Measurements from ENCODE around the gene RAB9A.

DNA sequence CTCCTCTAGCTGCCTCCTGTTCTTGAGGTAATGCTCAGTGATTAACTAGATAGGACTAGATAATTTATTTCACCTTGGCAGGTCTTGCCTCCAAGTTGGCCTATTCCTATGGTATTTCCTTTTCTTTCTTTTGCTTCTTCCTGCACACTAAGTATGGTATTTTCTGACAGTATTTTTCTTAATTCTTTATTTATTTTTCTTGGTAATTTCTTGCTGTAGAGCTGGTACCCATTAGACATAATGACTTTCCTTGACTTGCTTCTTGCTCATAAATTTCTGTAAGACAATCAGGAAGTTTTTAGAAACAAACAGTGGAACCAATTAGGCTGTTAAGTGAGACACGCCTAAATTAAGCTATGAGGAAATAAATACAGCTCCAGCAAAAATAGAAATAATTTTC, 9.5 kb downstream of the RAB9A start:
- TF ChIP-seq TEAD4 (IDR thresholded peaks at IDR 0.05; ENCODE audit: borderline replicate concordance, insufficient read depth) (no peak), GABPA (IDR thresholded peaks at IDR 0.05; ENCODE audit: low read depth) (no peak), EP300 (IDR thresholded peaks at IDR 0.05; ENCODE audit: borderline replicate concordance in 1 of 2, low read depth in 1 of 2, low read length in 1 of 2) (no peak), EZH2phosphoT487 (IDR thresholded peaks at IDR 0.05; ENCODE audit: borderline replicate concordance, low read depth) (no peak), RFX5 (IDR thresholded peaks at IDR 0.05; ENCODE audit: low read length) (no peak), POLR2AphosphoS5 (IDR thresholded peaks at IDR 0.05; ENCODE audit: low read depth, low read length) (no peak)
- TF ChIP-seq, protein P1, sequence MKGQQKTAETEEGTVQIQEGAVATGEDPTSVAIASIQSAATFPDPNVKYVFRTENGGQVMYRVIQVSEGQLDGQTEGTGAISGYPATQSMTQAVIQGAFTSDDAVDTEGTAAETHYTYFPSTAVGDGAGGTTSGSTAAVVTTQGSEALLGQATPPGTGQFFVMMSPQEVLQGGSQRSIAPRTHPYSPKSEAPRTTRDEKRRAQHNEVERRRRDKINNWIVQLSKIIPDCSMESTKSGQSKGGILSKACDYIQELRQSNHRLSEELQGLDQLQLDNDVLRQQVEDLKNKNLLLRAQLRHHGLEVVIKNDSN (IDR thresholded peaks at IDR 0.05; ENCODE audit: borderline replicate concordance, low read depth): no peak
- TF ChIP-seq, protein P2, sequence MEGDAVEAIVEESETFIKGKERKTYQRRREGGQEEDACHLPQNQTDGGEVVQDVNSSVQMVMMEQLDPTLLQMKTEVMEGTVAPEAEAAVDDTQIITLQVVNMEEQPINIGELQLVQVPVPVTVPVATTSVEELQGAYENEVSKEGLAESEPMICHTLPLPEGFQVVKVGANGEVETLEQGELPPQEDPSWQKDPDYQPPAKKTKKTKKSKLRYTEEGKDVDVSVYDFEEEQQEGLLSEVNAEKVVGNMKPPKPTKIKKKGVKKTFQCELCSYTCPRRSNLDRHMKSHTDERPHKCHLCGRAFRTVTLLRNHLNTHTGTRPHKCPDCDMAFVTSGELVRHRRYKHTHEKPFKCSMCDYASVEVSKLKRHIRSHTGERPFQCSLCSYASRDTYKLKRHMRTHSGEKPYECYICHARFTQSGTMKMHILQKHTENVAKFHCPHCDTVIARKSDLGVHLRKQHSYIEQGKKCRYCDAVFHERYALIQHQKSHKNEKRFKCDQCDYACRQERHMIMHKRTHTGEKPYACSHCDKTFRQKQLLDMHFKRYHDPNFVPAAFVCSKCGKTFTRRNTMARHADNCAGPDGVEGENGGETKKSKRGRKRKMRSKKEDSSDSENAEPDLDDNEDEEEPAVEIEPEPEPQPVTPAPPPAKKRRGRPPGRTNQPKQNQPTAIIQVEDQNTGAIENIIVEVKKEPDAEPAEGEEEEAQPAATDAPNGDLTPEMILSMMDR (IDR thresholded peaks at IDR 0.05): no peak
- TF ChIP-seq, protein P3, sequence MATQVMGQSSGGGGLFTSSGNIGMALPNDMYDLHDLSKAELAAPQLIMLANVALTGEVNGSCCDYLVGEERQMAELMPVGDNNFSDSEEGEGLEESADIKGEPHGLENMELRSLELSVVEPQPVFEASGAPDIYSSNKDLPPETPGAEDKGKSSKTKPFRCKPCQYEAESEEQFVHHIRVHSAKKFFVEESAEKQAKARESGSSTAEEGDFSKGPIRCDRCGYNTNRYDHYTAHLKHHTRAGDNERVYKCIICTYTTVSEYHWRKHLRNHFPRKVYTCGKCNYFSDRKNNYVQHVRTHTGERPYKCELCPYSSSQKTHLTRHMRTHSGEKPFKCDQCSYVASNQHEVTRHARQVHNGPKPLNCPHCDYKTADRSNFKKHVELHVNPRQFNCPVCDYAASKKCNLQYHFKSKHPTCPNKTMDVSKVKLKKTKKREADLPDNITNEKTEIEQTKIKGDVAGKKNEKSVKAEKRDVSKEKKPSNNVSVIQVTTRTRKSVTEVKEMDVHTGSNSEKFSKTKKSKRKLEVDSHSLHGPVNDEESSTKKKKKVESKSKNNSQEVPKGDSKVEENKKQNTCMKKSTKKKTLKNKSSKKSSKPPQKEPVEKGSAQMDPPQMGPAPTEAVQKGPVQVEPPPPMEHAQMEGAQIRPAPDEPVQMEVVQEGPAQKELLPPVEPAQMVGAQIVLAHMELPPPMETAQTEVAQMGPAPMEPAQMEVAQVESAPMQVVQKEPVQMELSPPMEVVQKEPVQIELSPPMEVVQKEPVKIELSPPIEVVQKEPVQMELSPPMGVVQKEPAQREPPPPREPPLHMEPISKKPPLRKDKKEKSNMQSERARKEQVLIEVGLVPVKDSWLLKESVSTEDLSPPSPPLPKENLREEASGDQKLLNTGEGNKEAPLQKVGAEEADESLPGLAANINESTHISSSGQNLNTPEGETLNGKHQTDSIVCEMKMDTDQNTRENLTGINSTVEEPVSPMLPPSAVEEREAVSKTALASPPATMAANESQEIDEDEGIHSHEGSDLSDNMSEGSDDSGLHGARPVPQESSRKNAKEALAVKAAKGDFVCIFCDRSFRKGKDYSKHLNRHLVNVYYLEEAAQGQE (IDR thresholded peaks at IDR 0.05; ENCODE audit: low read depth, low read length): no peak
- TF ChIP-seq, protein P4, sequence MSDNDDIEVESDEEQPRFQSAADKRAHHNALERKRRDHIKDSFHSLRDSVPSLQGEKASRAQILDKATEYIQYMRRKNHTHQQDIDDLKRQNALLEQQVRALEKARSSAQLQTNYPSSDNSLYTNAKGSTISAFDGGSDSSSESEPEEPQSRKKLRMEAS (IDR thresholded peaks at IDR 0.05; ENCODE audit: low read depth): no peak
- TF ChIP-seq, protein P5, sequence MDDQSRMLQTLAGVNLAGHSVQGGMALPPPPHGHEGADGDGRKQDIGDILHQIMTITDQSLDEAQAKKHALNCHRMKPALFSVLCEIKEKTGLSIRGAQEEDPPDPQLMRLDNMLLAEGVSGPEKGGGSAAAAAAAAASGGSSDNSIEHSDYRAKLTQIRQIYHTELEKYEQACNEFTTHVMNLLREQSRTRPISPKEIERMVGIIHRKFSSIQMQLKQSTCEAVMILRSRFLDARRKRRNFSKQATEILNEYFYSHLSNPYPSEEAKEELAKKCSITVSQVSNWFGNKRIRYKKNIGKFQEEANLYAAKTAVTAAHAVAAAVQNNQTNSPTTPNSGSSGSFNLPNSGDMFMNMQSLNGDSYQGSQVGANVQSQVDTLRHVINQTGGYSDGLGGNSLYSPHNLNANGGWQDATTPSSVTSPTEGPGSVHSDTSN (IDR thresholded peaks at IDR 0.05): no peak

All from SK-N-SH (cell line).